GM12878 (cell line): Measurements from ENCODE around the gene CTNNA3. TPM values are rescaled to one million over a fixed set of nuclear protein-coding genes. Genes with fewer than 3 reads are reported as not detected.

ENCODE experiments used
- ATAC-seq: fragments of 200-7000 bp; cut with Tn5 transposase; 3 replicates; pipeline ENCODE4 v1.9.1; 2020; ENCODE audit warnings: mild to moderate bottlenecking, moderate library complexity
- BruUV-seq: library from RNA; stranded (reverse); fragments of 400-500 nt; replicated peaks from 2 replicates; lab custom pipeline; 2021; lab: Mats Ljungman, UMichigan
- CTCF ChIA-PET: fragments of 300-600 bp; sonication (Branson Sonifier 250); formaldehyde crosslinking; extraction: SDS; loops from one replicate; lab custom pipeline; 2021; ENCODE audit warnings: inconsistent platforms; lab: Yijun Ruan, JAX
- POLR2A ChIA-PET: fragments of 350-600 bp; formaldehyde crosslinking; extraction: SDS; loops from one replicate; lab custom pipeline; 2021; ENCODE audit warnings: inconsistent platforms; lab: Charles Lee
- RAD21 ChIA-PET: fragments of 300-600 bp; sonication (Branson Sonifier 250); formaldehyde crosslinking; loops from one replicate; lab custom pipeline; 2023; ENCODE audit warnings: antibody characterized with exemption; ENCODE audit not compliant: unreplicated experiment; lab: Charles Lee
- SMC1A ChIA-PET: fragments of 300-600 bp; sonication (Branson Sonifier 250); formaldehyde crosslinking; loops from one replicate; lab custom pipeline; 2023; ENCODE audit not compliant: unreplicated experiment, uncharacterized antibody; lab: Charles Lee
- DNase-seq: peaks from one replicate; pipeline ENCODE4 v3.0.0-alpha.2; 2011; ENCODE audit warnings: low read depth, low spot score
- FAIRE-seq: peaks from 3 replicates; lab custom pipeline; 2011; peaks lifted over from hg19 to GRCh38; lab: Jason Lieb, UNC
- H2AFZ ChIP-seq: 2 replicates; pipeline ENCODE4 v1.6.0; 2011; ENCODE audit warnings: low read depth, low read length, control low read depth; ENCODE audit not compliant: control insufficient read depth
- H3K27ac ChIP-seq: 2 replicates; pipeline ENCODE4 v1.5.1; 2011; ENCODE audit warnings: control low read depth; ENCODE audit not compliant: control insufficient read depth, insufficient read depth
- H3K27me3 ChIP-seq, 2 experiments: replicated peaks in 1 of 2; 2 replicates each; pipeline versions ENCODE4 v1.6.0 to v1.6.1; 2011; ENCODE audit warnings: low read length in 1 of 2; ENCODE audit not compliant: control insufficient read depth in 2 of 2, insufficient read depth in 2 of 2
- H3K36me3 ChIP-seq, 2 experiments: 2 replicates each; pipeline ENCODE4 v1.5.1; 2011; ENCODE audit warnings: low read length in 1 of 2; ENCODE audit not compliant: control insufficient read depth in 2 of 2, insufficient read depth in 2 of 2
- H3K4me1 ChIP-seq: 2 replicates; pipeline ENCODE4 v1.6.1; 2011; ENCODE audit warnings: mild to moderate bottlenecking, low read length, moderate library complexity, mixed read lengths; ENCODE audit not compliant: control insufficient read depth, insufficient read depth
- H3K4me2 ChIP-seq: 2 replicates; pipeline ENCODE4 v1.6.0; 2011; ENCODE audit warnings: control low read depth; ENCODE audit not compliant: control insufficient read depth, insufficient read depth
- H3K4me3 ChIP-seq: fragments of 200-600 bp; sonication (generic); 2 replicates; pipeline ENCODE4 v1.5.1; 2016
- H3K79me2 ChIP-seq: 2 replicates; pipeline ENCODE4 v1.6.0; 2011; ENCODE audit warnings: low read length; ENCODE audit not compliant: control insufficient read depth, insufficient read depth
- H3K9ac ChIP-seq: 2 replicates; pipeline ENCODE4 v1.8.0; 2011; ENCODE audit warnings: low read length, control low read depth, mixed read lengths; ENCODE audit not compliant: control insufficient read depth, insufficient read depth
- H3K9me3 ChIP-seq: replicated peaks from 3 replicates; pipeline ENCODE4 v1.5.1; 2011; ENCODE audit warnings: mild to moderate bottlenecking, low read length; ENCODE audit not compliant: control insufficient read depth, insufficient read depth
- H4K20me1 ChIP-seq: 2 replicates; pipeline ENCODE4 v1.6.0; 2011; ENCODE audit not compliant: control insufficient read depth, insufficient read depth
- BCL11A ChIP-seq: IDR thresholded peaks from 2 replicates; pipeline ENCODE4 v1.6.1; 2011; ENCODE audit warnings: low read depth, low read length
- CEBPB ChIP-seq, 2 experiments: fragments of 150-350 bp in 1 of 2; IDR thresholded peaks; 2 replicates each; pipeline ENCODE4 v1.6.1; 2012 to 2014; ENCODE audit warnings: low read depth in 2 of 2, low read length in 2 of 2, borderline replicate concordance in 1 of 2, inconsistent platforms in 1 of 2
- MTA2 ChIP-seq: fragments of 450-650 bp; IDR thresholded peaks from 2 replicates; pipeline ENCODE4 v1.6.1; 2016; ENCODE audit warnings: low read depth, mild to moderate bottlenecking, moderate library complexity
- MXI1 ChIP-seq: fragments of 150-350 bp; IDR thresholded peaks from 2 replicates; pipeline ENCODE4 v1.6.1; 2011; ENCODE audit warnings: low read depth, mild to moderate bottlenecking, inconsistent platforms, low read length, improper control_type of control experiment
- NR2C2 ChIP-seq: IDR thresholded peaks from 2 replicates; pipeline ENCODE4 v1.6.1; 2011; ENCODE audit warnings: borderline replicate concordance, low read depth; ENCODE audit not compliant: control insufficient read depth, insufficient read length
- PAX8 ChIP-seq: fragments of 450-650 bp; IDR thresholded peaks from 2 replicates; pipeline ENCODE4 v1.6.1; 2017; ENCODE audit warnings: mild to moderate bottlenecking, moderate library complexity
- WGBS: methylation state at CpG from one replicate; pipeline ENCODE4 v1.1.6; 2016; ENCODE audit warnings: low lambda C conversion rate; ENCODE audit not compliant: insufficient replicate concordance, insufficient coverage; ENCODE audit errors: missing lambda C conversion rate; 5-methylcytosine and 5-hydroxymethylcytosine counted together
- in situ Hi-C: fragments of 300-500 bp; cut with MboI; formaldehyde crosslinking; loops from 9 replicates; pipeline ENCODE4 v1.14.3; 2018; ENCODE audit warnings: mixed read lengths
- intact Hi-C: fragments of 100-400 bp; cut with micrococcal nuclease; formaldehyde crosslinking; loops from one replicate; pipeline ENCODE4 v1.14.2; 2022; ENCODE audit not compliant: unreplicated experiment
- polyA plus RNA-seq, 11 experiments: library from polyadenylated mRNA; depleted of rRNA in 4 of 11; unstranded in 6 of 11; stranded (reverse) in 5 of 11; fragments of >200 nt; fragmentation: Nextera tagmentation in 4 of 11; fragmentation: Illumina TruSeq in 1 of 11; extraction: Ambion mirVana in 4 of 11; extraction: Trizol in 1 of 11; gene quantifications; 1 replicate in 1 of 11; 2 replicates in 10 of 11; pipeline versions ENCODE4 v1.2.1 to v1.2.3, GENCODE V29; 2011 to 2016; ENCODE audit warnings: inconsistent platforms in 2 of 11, missing spikeins in 2 of 11, low read depth in 1 of 11
- total RNA-seq, 4 experiments: library from RNA; depleted of rRNA in 3 of 4; stranded (reverse); fragments of >200 nt in 3 of 4; fragmentation: Illumina TruSeq in 1 of 4; extraction: Trizol in 1 of 4; gene quantifications; 2 replicates each; pipeline versions ENCODE4 v1.2.1 to v1.2.3, GENCODE V29; 2013 to 2021
- TF ChIP-seq, protein P1 (sequence below): fragments of 450-650 bp; IDR thresholded peaks from 2 replicates; pipeline ENCODE4 v1.6.1; 2016; ENCODE audit warnings: mild to moderate bottlenecking

The CTNNA3 gene
- total and polyA plus RNA-seq, 10 of the 15 experiments (the other 5 are each of a cell fraction or from before 2014, with no cell fraction given) = under 0.01 to 4.5 (median 0.22) TPM; not detected in 2

DNA sequence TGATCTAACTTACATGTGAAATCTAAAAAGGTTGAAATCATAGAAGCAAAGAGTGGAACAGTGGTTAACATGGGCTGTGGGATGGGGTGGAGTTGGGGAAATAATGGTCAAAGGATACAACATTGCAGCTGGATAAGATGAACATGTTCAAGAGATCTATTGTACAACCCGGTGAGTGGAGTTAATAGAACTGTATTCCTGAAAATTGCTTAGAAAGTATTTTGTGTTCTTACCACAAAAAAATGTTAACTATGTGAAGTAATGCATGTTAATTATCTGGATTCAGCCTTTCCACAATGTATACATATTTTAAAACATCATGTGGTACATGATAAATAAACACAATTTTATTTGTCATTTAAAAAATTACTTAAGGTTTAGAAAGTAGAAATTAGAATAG lies 1041.1 kb downstream of the CTNNA3 start:
- no peak for FAIRE-seq
- Histone ChIP-seq H2AFZ (no peak overlapping the region), H3K9me3 (no peaks in the 10 kb centered on the region), H3K4me2 (no peak overlapping the region), H4K20me1 (no peaks in the 10 kb centered on the region), H3K27me3 (no peaks in the 10 kb centered on the region), H3K79me2 (no peaks in the 10 kb centered on the region), H3K4me1 (no peaks in the 10 kb centered on the region), H3K36me3 (no peaks in the 10 kb centered on the region), H3K27ac (no peak overlapping the region), H3K9ac (no peak overlapping the region), H3K4me3 (no peak overlapping the region)
- BruUV-seq = no TSS peak
- CTCF ChIA-PET = no interaction called here
- in situ Hi-C loops = no loop called here
- SMC1A ChIA-PET = no interaction called here
- intact Hi-C loops = no loop called here
- DNase-seq = no peak
- no peak for ATAC-seq
- TF ChIP-seq, protein P1, sequence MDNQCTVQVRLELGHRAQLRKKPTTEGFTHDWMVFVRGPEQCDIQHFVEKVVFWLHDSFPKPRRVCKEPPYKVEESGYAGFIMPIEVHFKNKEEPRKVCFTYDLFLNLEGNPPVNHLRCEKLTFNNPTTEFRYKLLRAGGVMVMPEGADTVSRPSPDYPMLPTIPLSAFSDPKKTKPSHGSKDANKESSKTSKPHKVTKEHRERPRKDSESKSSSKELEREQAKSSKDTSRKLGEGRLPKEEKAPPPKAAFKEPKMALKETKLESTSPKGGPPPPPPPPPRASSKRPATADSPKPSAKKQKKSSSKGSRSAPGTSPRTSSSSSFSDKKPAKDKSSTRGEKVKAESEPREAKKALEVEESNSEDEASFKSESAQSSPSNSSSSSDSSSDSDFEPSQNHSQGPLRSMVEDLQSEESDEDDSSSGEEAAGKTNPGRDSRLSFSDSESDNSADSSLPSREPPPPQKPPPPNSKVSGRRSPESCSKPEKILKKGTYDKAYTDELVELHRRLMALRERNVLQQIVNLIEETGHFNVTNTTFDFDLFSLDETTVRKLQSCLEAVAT = no peak
- TF ChIP-seq CEBPB (IDR thresholded peaks at IDR 0.05; ENCODE audit: borderline replicate concordance in 1 of 2, low read depth in 2 of 2, low read length in 2 of 2) = no peak
- no peak for TF ChIP-seq MXI1
- no peak for TF ChIP-seq NR2C2
- TF ChIP-seq BCL11A = no peak
- no peak for TF ChIP-seq MTA2
- no peak for TF ChIP-seq PAX8
- 0% methylated on average over 1 of the region's 1 CpG for WGBS
- RAD21 ChIA-PET = no interaction called here
- POLR2A ChIA-PET = no interaction called here
